GM06990 (cell line): ENCODE results near the gene APLP1.

ENCODE experiments used
- DNase-seq: peaks from one replicate; pipeline ENCODE4 v3.0.0-alpha.2; 2011; ENCODE audit not compliant: insufficient read length; ENCODE audit errors: extremely low read depth
- H3K27me3 ChIP-seq: replicated peaks from 2 replicates; pipeline ENCODE4 v1.6.0; 2011; ENCODE audit warnings: low read length; ENCODE audit not compliant: control insufficient read depth, insufficient read depth
- H3K36me3 ChIP-seq: 2 replicates; pipeline ENCODE4 v1.5.1; 2011; ENCODE audit warnings: low read length; ENCODE audit not compliant: control insufficient read depth, insufficient read depth
- H3K4me3 ChIP-seq: replicated peaks from 2 replicates; pipeline ENCODE4 v1.5.1; 2011; ENCODE audit warnings: low read depth, mild to moderate bottlenecking, control low read depth, low read length
- TF ChIP-seq, protein P1 (sequence below): IDR thresholded peaks from 2 replicates; pipeline ENCODE4 v1.5.1; 2011; ENCODE audit warnings: low read length, control low read depth, mild to moderate bottlenecking, inconsistent platforms; ENCODE audit not compliant: insufficient read depth, poor library complexity, severe bottlenecking

The APLP1 gene

DNA sequence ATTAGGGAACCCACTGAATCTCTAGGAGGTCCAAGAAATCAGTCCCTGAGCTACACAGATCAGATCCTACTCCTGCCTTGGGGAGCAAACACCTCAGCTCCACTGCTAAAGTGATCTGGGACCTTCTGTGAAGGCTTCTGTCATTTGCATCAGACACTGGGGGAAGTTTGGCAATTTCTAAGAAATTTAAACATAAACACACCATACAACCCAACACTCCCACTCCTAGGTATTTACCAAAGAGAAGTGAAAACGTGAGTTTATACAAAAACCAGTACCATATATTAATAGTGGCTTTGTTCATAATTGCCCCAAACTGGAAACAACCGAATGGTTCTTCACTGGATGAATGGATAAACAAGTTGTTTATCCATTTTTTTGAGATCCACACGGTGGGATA, 47.1 kb downstream of the APLP1 start:
- TF ChIP-seq, protein P1, sequence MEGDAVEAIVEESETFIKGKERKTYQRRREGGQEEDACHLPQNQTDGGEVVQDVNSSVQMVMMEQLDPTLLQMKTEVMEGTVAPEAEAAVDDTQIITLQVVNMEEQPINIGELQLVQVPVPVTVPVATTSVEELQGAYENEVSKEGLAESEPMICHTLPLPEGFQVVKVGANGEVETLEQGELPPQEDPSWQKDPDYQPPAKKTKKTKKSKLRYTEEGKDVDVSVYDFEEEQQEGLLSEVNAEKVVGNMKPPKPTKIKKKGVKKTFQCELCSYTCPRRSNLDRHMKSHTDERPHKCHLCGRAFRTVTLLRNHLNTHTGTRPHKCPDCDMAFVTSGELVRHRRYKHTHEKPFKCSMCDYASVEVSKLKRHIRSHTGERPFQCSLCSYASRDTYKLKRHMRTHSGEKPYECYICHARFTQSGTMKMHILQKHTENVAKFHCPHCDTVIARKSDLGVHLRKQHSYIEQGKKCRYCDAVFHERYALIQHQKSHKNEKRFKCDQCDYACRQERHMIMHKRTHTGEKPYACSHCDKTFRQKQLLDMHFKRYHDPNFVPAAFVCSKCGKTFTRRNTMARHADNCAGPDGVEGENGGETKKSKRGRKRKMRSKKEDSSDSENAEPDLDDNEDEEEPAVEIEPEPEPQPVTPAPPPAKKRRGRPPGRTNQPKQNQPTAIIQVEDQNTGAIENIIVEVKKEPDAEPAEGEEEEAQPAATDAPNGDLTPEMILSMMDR = no peak
- no peak overlapping the region for H3K4me3 ChIP-seq
- DNase-seq = no peak
- no peaks in the 10 kb centered on the region for H3K27me3 ChIP-seq
- no peaks in the 10 kb centered on the region for H3K36me3 ChIP-seq

DNA sequence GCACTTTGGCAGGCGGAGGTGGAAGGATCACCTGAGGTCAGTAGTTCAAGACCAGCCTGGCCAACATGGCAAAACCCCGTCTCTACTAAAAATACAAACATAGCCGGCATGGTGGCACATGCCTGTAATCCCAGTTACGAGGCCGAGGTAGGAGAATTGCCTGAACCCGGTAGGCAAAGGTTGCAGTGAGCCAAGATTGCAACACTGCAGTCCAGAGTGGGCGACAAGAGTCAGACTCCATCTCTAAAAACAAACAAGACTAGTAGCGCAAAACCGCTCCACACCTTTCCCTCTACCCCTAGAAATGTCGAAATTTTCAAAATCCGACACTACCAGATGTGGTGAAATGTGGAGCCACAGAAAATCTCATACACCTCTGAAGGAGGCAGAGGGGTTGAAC, 50.9 kb downstream of the APLP1 start:
- Histone ChIP-seq H3K36me3 (no peaks in the 10 kb centered on the region), H3K4me3 (no peak overlapping the region), H3K27me3 (no peaks in the 10 kb centered on the region)
- DNase-seq = no peak
- TF ChIP-seq, protein P1 = no peak

DNA sequence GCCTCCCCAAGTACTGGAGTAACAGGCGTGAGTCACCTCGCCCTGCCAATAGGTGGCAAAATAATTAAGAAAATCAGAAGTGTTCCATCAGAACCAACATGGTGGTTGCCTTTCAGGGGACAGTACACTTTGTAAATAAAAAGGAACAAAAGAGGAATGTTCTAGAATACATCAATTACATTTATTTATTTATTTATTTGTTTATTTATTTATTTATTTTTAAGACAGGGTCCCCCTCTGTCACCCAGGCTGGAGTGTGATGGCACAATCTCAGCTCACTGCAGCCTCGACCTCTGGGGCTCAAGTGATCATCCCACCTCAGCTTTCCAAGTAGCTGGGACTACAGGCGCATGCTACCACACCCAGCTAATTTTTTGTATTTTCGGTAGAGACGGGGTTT, 52.6 kb downstream of the APLP1 start:
- Histone ChIP-seq H3K4me3 (no peak overlapping the region), H3K27me3 (no peaks in the 10 kb centered on the region), H3K36me3 (no peaks in the 10 kb centered on the region)
- no peak for DNase-seq
- TF ChIP-seq, protein P1 = no peak

DNA sequence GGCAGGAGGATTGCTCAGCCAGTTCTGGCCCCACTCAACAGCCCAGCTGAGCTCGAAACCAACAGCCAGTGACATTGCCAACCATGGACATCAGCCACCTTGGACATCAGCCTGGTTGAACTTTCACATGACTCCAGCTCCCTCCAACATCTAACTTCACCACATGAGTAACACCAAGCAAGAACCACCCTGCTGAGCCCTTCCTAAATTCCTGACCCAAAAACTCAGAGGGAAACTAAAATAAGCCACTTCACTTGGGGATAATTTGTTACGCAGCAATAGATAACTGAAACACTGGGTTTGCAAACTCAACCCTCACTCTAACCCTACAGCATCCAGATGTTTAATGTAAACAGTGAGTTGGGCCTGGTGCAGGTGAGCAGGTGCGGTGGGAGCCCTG, 57.1 kb downstream of the APLP1 start:
- H3K4me3 ChIP-seq = no peak overlapping the region
- no peaks in the 10 kb centered on the region for H3K27me3 ChIP-seq
- TF ChIP-seq, protein P1 = no peak
- no peak for DNase-seq
- H3K36me3 ChIP-seq = no peaks in the 10 kb centered on the region

DNA sequence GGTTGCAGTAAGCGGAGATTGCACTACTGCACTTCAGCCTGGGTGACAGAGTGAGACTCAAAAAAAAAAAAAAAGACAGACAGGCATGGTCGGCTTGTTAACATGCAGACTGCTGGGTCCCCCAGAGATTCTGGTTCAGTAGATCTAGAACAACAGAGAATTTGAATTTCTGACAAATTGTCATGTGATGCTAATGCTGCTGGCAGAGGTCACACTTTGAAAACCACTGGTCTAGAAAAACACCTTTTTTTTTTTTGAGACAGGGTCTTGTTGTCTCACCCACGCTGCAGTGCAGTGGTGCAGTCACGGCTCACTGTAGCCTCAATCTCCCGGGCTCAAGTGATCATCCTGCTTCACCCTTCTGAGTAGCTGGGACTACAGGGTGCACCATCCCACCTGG, 60.1 kb downstream of the APLP1 start:
- TF ChIP-seq, protein P1 = no peak
- no peak for DNase-seq
- Histone ChIP-seq H3K27me3 (no peaks in the 10 kb centered on the region), H3K36me3 (no peaks in the 10 kb centered on the region), H3K4me3 (no peak overlapping the region)
